HEK293T (cell line): Measurements from ENCODE around the gene ELP5.

Experiments used
- ARNT ChIP-seq: fragments of 450-650 bp; IDR thresholded peaks from 2 replicates; pipeline ENCODE4 v1.6.1; 2017; ENCODE audit warnings: mild to moderate bottlenecking
- CTBP1 ChIP-seq: fragments of 450-650 bp; IDR thresholded peaks from 2 replicates; pipeline ENCODE4 v1.6.1; 2016; ENCODE audit warnings: borderline replicate concordance
- FOXA1 ChIP-seq: fragments of 450-650 bp; IDR thresholded peaks from 2 replicates; pipeline ENCODE4 v1.6.1; 2016; ENCODE audit warnings: mild to moderate bottlenecking
- FOXK2 ChIP-seq: fragments of 450-650 bp; IDR thresholded peaks from 2 replicates; pipeline ENCODE4 v1.6.1; 2016; ENCODE audit warnings: mild to moderate bottlenecking
- L3MBTL2 ChIP-seq: fragments of 450-650 bp; conservative IDR thresholded peaks from 2 replicates; pipeline ENCODE4 v1.6.1; 2016; ENCODE audit warnings: mild to moderate bottlenecking
- LEF1 ChIP-seq: fragments of 450-650 bp; IDR thresholded peaks from 2 replicates; pipeline ENCODE4 v1.6.1; 2017; ENCODE audit warnings: mild to moderate bottlenecking, borderline replicate concordance
- SP1 ChIP-seq: fragments of 450-650 bp; IDR thresholded peaks from 2 replicates; pipeline ENCODE4 v1.6.1; 2017
- TARDBP ChIP-seq: fragments of 450-650 bp; IDR thresholded peaks from 2 replicates; pipeline ENCODE4 v1.6.1; 2016
- ZNF384 ChIP-seq: fragments of 450-650 bp; IDR thresholded peaks from 2 replicates; pipeline ENCODE4 v1.6.1; 2016

GRCh38 chr17:7203391-7203790, 48.6 kb upstream of the ELP5 start:
- TF ChIP-seq TARDBP (no peak), ARNT (no peak), FOXK2 (no peak), CTBP1 (no peak), SP1 (no peak), FOXA1 (no peak), ZNF384 (no peak), LEF1 (no peak), L3MBTL2 (no peak)
